K562 (cell line): ENCODE measurements around the gene OTUD5. TPM values are rescaled to one million over a fixed set of nuclear protein-coding genes. Genes with fewer than 3 reads are reported as not detected.

Experiments
- ATAC-seq: fragments of 200-7000 bp; cut with Tn5 transposase; 3 replicates; pipeline ENCODE4 v1.9.1; 2020; ENCODE audit warnings: moderate library complexity
- BruUV-seq: library from RNA; stranded (reverse); fragments of 400-500 nt; replicated peaks from 2 replicates; lab custom pipeline; 2021; lab: Mats Ljungman, UMichigan
- CTCF ChIA-PET: fragments of 300-600 bp; formaldehyde crosslinking; extraction: SDS; loops from one replicate; lab custom pipeline; 2021; ENCODE audit warnings: low intra/inter-chr PET ratio; lab: Yijun Ruan, JAX
- POLR2A ChIA-PET: fragments of 300-600, 350-650 bp; sonication (Branson Sonifier 250); formaldehyde crosslinking; extraction: SDS; loops from one replicate; lab custom pipeline; 2021; ENCODE audit warnings: antibody characterized with exemption, inconsistent platforms; lab: Yijun Ruan, JAX
- DNase-seq, 4 experiments: peaks; one replicate each; pipeline versions ENCODE4 v3.0.0 to v3.0.0-alpha.2; 2011 to 2018; ENCODE audit warnings: low spot score in 3 of 4, mixed read lengths in 3 of 4; ENCODE audit errors: extremely low read depth in 1 of 4
- FAIRE-seq: peaks from 2 replicates; lab custom pipeline; 2011; peaks lifted over from hg19 to GRCh38; lab: Jason Lieb, UNC
- H2AFZ ChIP-seq: 2 replicates; pipeline ENCODE4 v1.6.0; 2011; ENCODE audit warnings: low read depth, low read length, control low read depth, inconsistent platforms
- H3K27ac ChIP-seq: fragments of 200-600 bp; 3 replicates; pipeline ENCODE4 v1.8.0; 2011; ENCODE audit warnings: low read depth, mild to moderate bottlenecking, control low read depth, inconsistent platforms, low read length, moderate library complexity, mixed read lengths; ENCODE audit errors: extremely low read depth
- H3K27me3 ChIP-seq, 2 experiments: fragments of 300-600 bp in 1 of 2; 2 replicates in 1 of 2; 3 replicates in 1 of 2; pipeline versions ENCODE4 v1.6.0 to v1.8.0; 2011; ENCODE audit warnings: inconsistent platforms in 2 of 2, low read length in 2 of 2, mild to moderate bottlenecking in 1 of 2, mixed read lengths in 1 of 2, moderate library complexity in 1 of 2; ENCODE audit not compliant: control insufficient read depth in 2 of 2, insufficient read depth in 2 of 2
- H3K36me3 ChIP-seq: fragments of 300-600 bp; 3 replicates; pipeline ENCODE4 v1.8.0; 2011; ENCODE audit warnings: mild to moderate bottlenecking, low read length, inconsistent platforms; ENCODE audit not compliant: control insufficient read depth, insufficient read depth
- H3K4me1 ChIP-seq, 2 experiments: fragments of 200-600 bp in 1 of 2; replicated peaks in 1 of 2; 2 replicates in 1 of 2; 3 replicates in 1 of 2; pipeline versions ENCODE4 v1.5.1 to v1.8.0; 2011; ENCODE audit warnings: inconsistent platforms in 2 of 2, low read length in 2 of 2, mild to moderate bottlenecking in 1 of 2, mixed read lengths in 1 of 2, moderate library complexity in 1 of 2; ENCODE audit not compliant: control insufficient read depth in 2 of 2, insufficient read depth in 2 of 2
- H3K4me2 ChIP-seq: 2 replicates; pipeline ENCODE4 v1.6.1; 2011; ENCODE audit warnings: low read length, control low read depth, inconsistent platforms, mixed read lengths; ENCODE audit not compliant: insufficient read depth
- H3K4me3 ChIP-seq: fragments of 200-600 bp; sonication (generic), shearing (Covaris generic); 2 replicates; pipeline ENCODE4 v1.5.1; 2016; ENCODE audit warnings: control low read depth, inconsistent platforms
- H3K79me2 ChIP-seq: fragments of 200-600 bp; 3 replicates; pipeline ENCODE4 v1.8.0; 2011; ENCODE audit warnings: low read length, inconsistent platforms; ENCODE audit not compliant: control insufficient read depth, insufficient read depth
- H3K9ac ChIP-seq, 2 experiments: 2 replicates each; pipeline versions ENCODE4 v1.6.0 to v1.6.1; 2011; ENCODE audit warnings: low read depth in 2 of 2, low read length in 2 of 2, control low read depth in 1 of 2, inconsistent platforms in 1 of 2, mild to moderate bottlenecking in 1 of 2, mixed read lengths in 1 of 2; ENCODE audit not compliant: insufficient read depth in 1 of 2
- H3K9me1 ChIP-seq: one replicate; pipeline ENCODE4 v1.6.0; 2011; ENCODE audit warnings: inconsistent platforms, mild to moderate bottlenecking, low read length, moderate library complexity; ENCODE audit not compliant: control insufficient read depth, insufficient read depth
- H3K9me3 ChIP-seq: replicated peaks from 2 replicates; pipeline ENCODE4 v1.5.1; 2011; ENCODE audit warnings: low read depth, low read length, inconsistent platforms; ENCODE audit not compliant: control insufficient read depth, insufficient read depth
- H4K20me1 ChIP-seq: replicated peaks from 2 replicates; pipeline ENCODE4 v1.6.1; 2011; ENCODE audit warnings: low read length, inconsistent platforms, mixed read lengths; ENCODE audit not compliant: control insufficient read depth, insufficient read depth
- CTCF ChIP-seq, 3 experiments: IDR thresholded peaks in 2 of 3; conservative IDR thresholded peaks in 1 of 3; 2 replicates each; pipeline ENCODE4 v1.5.1; 2011 to 2012; ENCODE audit warnings: low read length in 3 of 3, mild to moderate bottlenecking in 3 of 3, control low read depth in 2 of 3, improper control_type of control experiment in 1 of 3, inconsistent platforms in 1 of 3, low read depth in 1 of 3, mixed read lengths in 1 of 3, moderate library complexity in 1 of 3; ENCODE audit not compliant: insufficient read depth in 2 of 3
- NFXL1 ChIP-seq: fragments of 450-650 bp; formaldehyde crosslinking; IDR thresholded peaks from 2 replicates; pipeline ENCODE4 v1.4.0; 2021; ENCODE audit warnings: mild to moderate bottlenecking
- SNIP1 ChIP-seq: fragments of 450-650 bp; IDR thresholded peaks from 2 replicates; pipeline ENCODE4 v1.7.1; 2017; ENCODE audit warnings: low read depth, mild to moderate bottlenecking
- ZNF282 ChIP-seq: sonication (generic); formaldehyde crosslinking; IDR thresholded peaks from 2 replicates; pipeline ENCODE4 v1.8.1; 2023; ENCODE audit warnings: missing genetic modification reagents
- WGBS: fragments of 100-300 bp; shearing (Covaris generic); methylation state at CpG from one replicate; pipeline ENCODE4 v1.1.6; 2016; ENCODE audit warnings: low coverage, mixed read lengths; ENCODE audit not compliant: insufficient coverage; ENCODE audit errors: missing lambda C conversion rate; 5-methylcytosine and 5-hydroxymethylcytosine counted together
- in situ Hi-C: fragments of 300-500 bp; cut with MboI; formaldehyde crosslinking; loops from 4 replicates; pipeline ENCODE4 v1.15.0; 2018; ENCODE audit warnings: inconsistent platforms, mixed read lengths
- intact Hi-C: fragments of 100-400 bp; cut with micrococcal nuclease; formaldehyde crosslinking; loops from 2 replicates; pipeline ENCODE4 v1.14.2; 2022
- polyA plus RNA-seq, 8 experiments: library from polyadenylated mRNA; depleted of rRNA in 4 of 8; stranded (reverse) in 5 of 8; unstranded in 3 of 8; fragments of >200 nt; fragmentation: Nextera tagmentation in 2 of 8; fragmentation: Illumina TruSeq in 1 of 8; extraction: Ambion mirVana in 2 of 8; extraction: Trizol in 1 of 8; gene quantifications; 2 replicates each; pipeline versions ENCODE4 v1.2.1 to v1.2.3, GENCODE V29; 2011 to 2014; ENCODE audit warnings: inconsistent platforms in 1 of 8, missing spikeins in 1 of 8
- total RNA-seq, 7 experiments: library from RNA; depleted of rRNA in 6 of 7; stranded (reverse); fragments of >200 nt in 6 of 7; fragmentation: Illumina TruSeq in 2 of 7; extraction: Trizol in 2 of 7; gene quantifications; 2 replicates each; pipeline versions ENCODE4 v1.2.1 to v1.2.3, GENCODE V29; 2011 to 2021; ENCODE audit warnings: low replicate concordance in 1 of 7

Gene OTUD5
- total and polyA plus RNA-seq, 9 of the 15 experiments (the other 6 are each of a cell fraction or from before 2014, with no cell fraction given), result 3.6 to 102 (median 59.0) TPM

DNA sequence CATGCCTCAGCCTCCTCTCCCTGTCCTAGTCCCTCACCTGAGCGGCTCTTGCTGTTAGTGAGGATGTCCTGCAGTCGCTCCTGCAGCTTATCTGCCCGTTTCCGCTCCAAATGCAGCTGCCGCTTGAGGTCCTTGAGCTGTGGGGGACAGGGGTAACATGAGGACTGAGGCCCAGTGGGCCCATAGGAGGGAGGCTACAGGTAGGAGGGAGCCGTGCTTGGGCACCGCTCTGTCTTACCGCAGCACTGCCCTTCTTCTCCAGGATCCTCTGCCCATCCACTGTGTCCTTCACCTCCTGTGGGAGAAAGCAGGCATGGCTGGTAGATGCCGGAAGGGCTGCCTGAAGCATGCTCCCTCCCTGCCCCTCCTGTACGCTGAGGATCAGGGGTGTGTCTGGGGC lies 23.8 kb upstream of the OTUD5 start:
- WGBS, result 93% methylated on average over 2 of the region's 10 CpGs
- CTCF ChIA-PET, result no interaction called here
- POLR2A ChIA-PET, result interaction anchor here (0.6 to 1.2 kb wide), 2 partner anchors 9 to 149 kb away, joined by 3 read pairs; no protein-coding TSS in a partner anchor
- FAIRE-seq (no peak), DNase-seq (no peak), ATAC-seq (peak; percentile 55)
- peaks cover 5 to 9% of the 10 kb centered on the region in 2 experiments; a peak in 3 of 5 replicates for H3K4me1 ChIP-seq
- no TSS peak for BruUV-seq
- TF ChIP-seq ZNF282, result no peak
- no peak for TF ChIP-seq NFXL1 (CRISPR knock-in tag)
- no peak for TF ChIP-seq SNIP1
- TF ChIP-seq CTCF (IDR thresholded peaks at IDR 0.05 in 2 of 3, conservative IDR thresholded peaks at IDR 0.05 in 1 of 3; ENCODE audit: insufficient read depth in 2 of 3, low read depth in 1 of 3, low read length in 3 of 3), result no peak
- peak overlapping the region in 1 of 2 experiments; percentile 43; a peak in 2 of 4 replicates for H3K9ac ChIP-seq
- H2AFZ ChIP-seq, result no peak overlapping the region
- peaks cover 59% of the 10 kb centered on the region; the same call in 2 of the 3 replicates for H3K36me3 ChIP-seq
- H3K9me3 ChIP-seq, result no peaks in the 10 kb centered on the region
- no peaks in the 10 kb centered on the region for H3K9me1 ChIP-seq
- no peak overlapping the region for H3K4me2 ChIP-seq
- in situ Hi-C loops, result no loop called here
- no peaks in the 10 kb centered on the region for H4K20me1 ChIP-seq
- H3K27me3 ChIP-seq, result no peaks in the 10 kb centered on the region
- intact Hi-C loops, result no loop called here
- H3K27ac ChIP-seq, result no peak overlapping the region; the same call in 2 of the 3 replicates
- no peaks in the 10 kb centered on the region for H3K79me2 ChIP-seq
- H3K4me3 ChIP-seq, result no peak overlapping the region
